Measurements from ENCODE around the gene SPECC1L. TPM values are rescaled to one million over a fixed set of nuclear protein-coding genes. Genes with fewer than 3 reads are reported as not detected.
"Not testable (repeated sequence)": the region's sequence is repeated elsewhere in the genome, so short reads cannot be mapped to it uniquely, and the experiment has no call there.

Gene SPECC1L
- total and polyA plus RNA-seq, 5 donors from 2014 or later: 4.1 to 39.6 (median 5.8) TPM

DNA sequence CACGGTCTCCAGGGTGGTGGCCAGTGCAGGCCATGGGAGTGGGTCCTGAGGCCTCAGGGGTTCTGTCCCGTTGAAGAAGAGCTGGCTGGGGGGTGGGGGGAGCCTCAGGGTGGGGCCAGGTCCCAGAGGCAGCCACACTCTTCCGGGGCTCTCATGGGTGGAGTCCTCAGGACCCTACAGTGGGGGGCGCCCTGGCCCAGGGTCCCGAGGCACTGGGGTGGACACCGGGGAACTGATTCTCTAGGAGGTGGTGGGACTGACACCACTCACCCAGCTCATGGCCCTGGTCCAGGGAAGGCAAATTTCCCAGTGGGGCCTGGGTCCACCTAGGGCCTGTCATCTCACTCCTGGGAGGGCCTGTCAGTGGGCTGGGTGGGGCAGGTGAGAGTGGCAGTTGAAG, 38.5 kb upstream of the SPECC1L start:
- H3K4me1 Mint-ChIP-seq: peaks cover 0 to 2% (median 0%) of the 10 kb centered on the region in 4 donors
- no peak overlapping the region for H3K4me3 Mint-ChIP-seq
- no peaks in the 10 kb centered on the region for H3K36me3 Mint-ChIP-seq
- H3K27ac Mint-ChIP-seq: no peak overlapping the region
- H3K27me3 Mint-ChIP-seq: no peaks in the 10 kb centered on the region
- no peaks in the 10 kb centered on the region for H3K27me3 ChIP-seq (ENCODE audit: control insufficient read depth, insufficient read depth, low read length)
- no peaks in the 10 kb centered on the region for H3K36me3 ChIP-seq (ENCODE audit: control insufficient read depth, insufficient read depth, low read length)
- H3K4me1 ChIP-seq (ENCODE audit: control insufficient read depth, insufficient read depth, low read length, poor library complexity, severe bottlenecking): no peaks in the 10 kb centered on the region
- no peak overlapping the region for H3K27ac ChIP-seq (ENCODE audit: insufficient read depth, low read length, poor library complexity, severe bottlenecking)
- H3K9me3 ChIP-seq (ENCODE audit: control insufficient read depth in 2 of 2, low read length in 2 of 2): no peaks in the 10 kb centered on the region
- H3K4me3 ChIP-seq (ENCODE audit: low read depth, low read length): no peak overlapping the region
- DNase-seq: no peak
- ATAC-seq (ENCODE audit: low read depth in 2 of 2): no peak
- H3K9me3 Mint-ChIP-seq: no peaks in the 10 kb centered on the region

DNA sequence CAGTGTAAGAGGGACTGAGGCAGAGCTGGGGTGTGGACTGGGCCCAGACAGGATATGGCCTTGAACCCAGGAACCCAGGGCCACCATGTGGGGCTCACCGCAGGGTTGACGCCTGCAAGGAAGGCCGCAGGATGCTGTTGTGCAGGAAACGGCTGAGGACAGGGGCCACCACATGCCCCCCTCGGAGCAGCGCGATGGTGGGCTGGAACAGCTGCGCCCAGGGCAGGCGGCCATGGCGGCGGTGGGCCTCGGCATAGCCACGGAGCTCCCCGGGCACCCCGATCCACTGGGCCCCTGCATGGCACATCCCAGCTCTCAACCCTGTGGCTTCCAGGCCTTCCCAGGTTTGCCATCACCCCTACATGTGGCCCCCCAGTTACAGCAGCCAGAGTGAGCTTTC, 37.9 kb upstream of the SPECC1L start:
- H3K4me3 Mint-ChIP-seq: no peak overlapping the region
- DNase-seq (no peak), ATAC-seq (ENCODE audit: low read depth in 2 of 2) (no peak)
- H3K36me3 Mint-ChIP-seq: no peaks in the 10 kb centered on the region
- no peak overlapping the region for H3K27ac Mint-ChIP-seq
- no peaks in the 10 kb centered on the region for H3K4me1 ChIP-seq (ENCODE audit: control insufficient read depth, insufficient read depth, low read length, poor library complexity, severe bottlenecking)
- no peaks in the 10 kb centered on the region for H3K9me3 Mint-ChIP-seq
- H3K36me3 ChIP-seq (ENCODE audit: control insufficient read depth, insufficient read depth, low read length): no peaks in the 10 kb centered on the region
- H3K4me3 ChIP-seq (ENCODE audit: low read depth, low read length): no peak overlapping the region
- H3K27me3 ChIP-seq (ENCODE audit: control insufficient read depth, insufficient read depth, low read length): no peaks in the 10 kb centered on the region
- no peaks in the 10 kb centered on the region for H3K27me3 Mint-ChIP-seq
- no peaks in the 10 kb centered on the region for H3K9me3 ChIP-seq (ENCODE audit: control insufficient read depth in 2 of 2, low read length in 2 of 2)
- peaks cover 0 to 2% (median 0%) of the 10 kb centered on the region in 4 donors for H3K4me1 Mint-ChIP-seq
- no peak overlapping the region for H3K27ac ChIP-seq (ENCODE audit: insufficient read depth, low read length, poor library complexity, severe bottlenecking)

DNA sequence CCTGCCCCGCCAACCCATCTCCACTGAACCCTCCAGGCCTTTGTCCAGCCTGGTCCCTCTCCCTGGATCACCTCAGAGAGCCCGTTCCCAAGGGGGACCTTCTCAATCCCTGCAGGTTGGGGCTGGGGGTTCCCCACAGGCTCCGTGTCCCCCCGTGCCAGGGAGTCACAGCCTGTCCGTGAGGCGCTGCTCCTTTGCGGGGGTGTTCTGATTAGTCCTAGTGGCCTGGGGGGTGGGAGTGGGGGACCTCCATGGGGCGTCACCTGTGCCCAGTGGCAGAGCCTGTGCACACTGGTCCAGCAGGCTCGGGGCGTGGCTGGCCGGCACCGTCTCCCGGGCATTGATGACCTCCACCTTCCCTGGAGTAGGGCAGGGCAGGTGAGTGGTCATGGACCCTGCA, 37.4 kb upstream of the SPECC1L start:
- H3K36me3 ChIP-seq (ENCODE audit: control insufficient read depth, insufficient read depth, low read length): no peaks in the 10 kb centered on the region
- Mint-ChIP-seq H3K27ac (no peak overlapping the region), H3K4me3 (no peak overlapping the region), H3K27me3 (no peaks in the 10 kb centered on the region), H3K4me1 (peaks cover 0 to 2% (median 0%) of the 10 kb centered on the region in 4 donors), H3K9me3 (no peaks in the 10 kb centered on the region), H3K36me3 (no peaks in the 10 kb centered on the region)
- no peaks in the 10 kb centered on the region for H3K27me3 ChIP-seq (ENCODE audit: control insufficient read depth, insufficient read depth, low read length)
- no peak for DNase-seq
- H3K27ac ChIP-seq (ENCODE audit: insufficient read depth, low read length, poor library complexity, severe bottlenecking): no peak overlapping the region
- no peak overlapping the region for H3K4me3 ChIP-seq (ENCODE audit: low read depth, low read length)
- no peak for ATAC-seq (ENCODE audit: low read depth in 2 of 2)
- no peaks in the 10 kb centered on the region for H3K9me3 ChIP-seq (ENCODE audit: control insufficient read depth in 2 of 2, low read length in 2 of 2)
- no peaks in the 10 kb centered on the region for H3K4me1 ChIP-seq (ENCODE audit: control insufficient read depth, insufficient read depth, low read length, poor library complexity, severe bottlenecking)

DNA sequence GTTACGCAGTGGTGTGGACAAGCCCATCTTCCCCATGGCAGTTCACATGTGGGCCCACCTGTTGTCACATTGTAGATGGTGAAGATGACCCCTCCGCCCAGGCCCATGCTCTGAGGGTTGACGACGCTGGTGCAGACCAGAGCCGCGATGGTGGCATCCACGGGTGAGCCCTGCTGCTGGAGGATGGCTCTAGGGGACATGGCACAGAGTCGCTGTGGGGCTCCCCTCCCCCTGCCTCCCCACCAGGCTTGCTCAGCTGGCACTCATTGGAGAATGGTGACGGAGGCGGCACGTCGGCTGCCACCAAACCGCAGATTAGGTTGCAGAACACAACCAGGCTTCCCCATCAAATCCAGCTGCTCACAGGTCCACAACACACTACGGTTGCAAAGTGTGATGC, 36.8 kb upstream of the SPECC1L start:
- ATAC-seq (ENCODE audit: low read depth in 2 of 2) (no peak), DNase-seq (no peak)
- Mint-ChIP-seq H3K36me3 (no peaks in the 10 kb centered on the region), H3K9me3 (no peaks in the 10 kb centered on the region), H3K4me3 (no peak overlapping the region), H3K27ac (no peak overlapping the region), H3K4me1 (peaks cover 0 to 2% (median 0%) of the 10 kb centered on the region in 4 donors), H3K27me3 (no peaks in the 10 kb centered on the region)
- Histone ChIP-seq H3K36me3 (ENCODE audit: control insufficient read depth, insufficient read depth, low read length) (no peaks in the 10 kb centered on the region), H3K4me3 (ENCODE audit: low read depth, low read length) (no peak overlapping the region), H3K27me3 (ENCODE audit: control insufficient read depth, insufficient read depth, low read length) (no peaks in the 10 kb centered on the region), H3K4me1 (ENCODE audit: control insufficient read depth, insufficient read depth, low read length, poor library complexity, severe bottlenecking) (no peaks in the 10 kb centered on the region), H3K27ac (ENCODE audit: insufficient read depth, low read length, poor library complexity, severe bottlenecking) (no peak overlapping the region), H3K9me3 (ENCODE audit: control insufficient read depth in 2 of 2, low read length in 2 of 2) (no peaks in the 10 kb centered on the region)

DNA sequence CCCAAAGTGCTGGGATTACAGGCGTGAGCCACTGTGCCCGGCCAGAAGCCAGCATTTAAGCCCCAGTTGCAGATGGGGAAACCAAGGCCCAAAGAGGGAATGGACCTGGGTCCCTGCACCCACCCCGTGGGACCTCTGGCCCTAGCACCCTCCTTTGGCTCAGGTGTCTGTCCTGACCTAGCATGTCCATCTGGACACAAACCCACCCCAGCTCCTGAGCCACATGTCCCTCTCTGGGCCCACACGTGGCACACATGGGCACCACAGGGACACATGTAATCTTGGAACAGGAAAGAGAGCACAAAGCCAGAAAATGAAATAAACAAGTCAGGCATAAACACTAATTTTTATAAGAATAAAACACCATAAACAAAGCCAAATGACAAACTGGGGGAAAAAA, 35.3 kb upstream of the SPECC1L start:
- H3K9me3 ChIP-seq (ENCODE audit: control insufficient read depth in 2 of 2, low read length in 2 of 2): no peaks in the 10 kb centered on the region
- no peaks in the 10 kb centered on the region for H3K27me3 ChIP-seq (ENCODE audit: control insufficient read depth, insufficient read depth, low read length)
- no peaks in the 10 kb centered on the region for H3K27me3 Mint-ChIP-seq
- no peaks in the 10 kb centered on the region for H3K36me3 ChIP-seq (ENCODE audit: control insufficient read depth, insufficient read depth, low read length)
- H3K4me3 ChIP-seq (ENCODE audit: low read depth, low read length): no peak overlapping the region
- H3K4me3 Mint-ChIP-seq: no peak overlapping the region
- no peak overlapping the region for H3K27ac ChIP-seq (ENCODE audit: insufficient read depth, low read length, poor library complexity, severe bottlenecking)
- DNase-seq (no peak), ATAC-seq (ENCODE audit: low read depth in 2 of 2) (no peak)
- H3K36me3 Mint-ChIP-seq: no peaks in the 10 kb centered on the region
- H3K4me1 Mint-ChIP-seq: peaks cover 0 to 2% (median 0%) of the 10 kb centered on the region in 4 donors
- H3K27ac Mint-ChIP-seq: no peak overlapping the region
- no peaks in the 10 kb centered on the region for H3K9me3 Mint-ChIP-seq
- H3K4me1 ChIP-seq (ENCODE audit: control insufficient read depth, insufficient read depth, low read length, poor library complexity, severe bottlenecking): no peaks in the 10 kb centered on the region

DNA sequence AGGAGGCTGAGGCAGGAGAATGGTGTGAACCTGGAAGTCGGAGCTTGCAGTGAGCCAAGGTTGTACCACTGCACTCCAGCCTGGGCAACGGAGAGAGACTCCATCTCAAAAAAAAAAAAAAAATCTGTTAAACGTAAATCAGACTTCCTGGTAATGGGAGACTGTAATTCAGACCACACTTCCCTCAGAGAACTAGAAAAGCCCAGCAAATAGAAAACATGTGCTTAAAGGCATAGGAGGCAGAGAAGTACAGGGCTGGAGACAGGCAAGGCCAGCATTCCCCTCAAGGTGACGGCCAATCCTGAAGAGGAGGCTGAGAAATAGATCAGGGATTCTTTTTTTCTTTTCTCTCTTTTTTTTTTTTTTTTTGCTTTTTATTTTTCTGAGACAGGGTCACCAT, 34.0 kb upstream of the SPECC1L start:
- H3K27me3 ChIP-seq (ENCODE audit: control insufficient read depth, insufficient read depth, low read length): no peaks in the 10 kb centered on the region
- no peaks in the 10 kb centered on the region for H3K4me1 ChIP-seq (ENCODE audit: control insufficient read depth, insufficient read depth, low read length, poor library complexity, severe bottlenecking)
- H3K27ac Mint-ChIP-seq: no peak overlapping the region
- DNase-seq (no peak), ATAC-seq (ENCODE audit: low read depth in 2 of 2) (no peak)
- H3K36me3 ChIP-seq (ENCODE audit: control insufficient read depth, insufficient read depth, low read length): no peaks in the 10 kb centered on the region
- peaks cover 0 to 6% (median 2%) of the 10 kb centered on the region in 4 donors for H3K4me1 Mint-ChIP-seq
- no peak overlapping the region for H3K27ac ChIP-seq (ENCODE audit: insufficient read depth, low read length, poor library complexity, severe bottlenecking)
- H3K36me3 Mint-ChIP-seq: no peaks in the 10 kb centered on the region
- no peaks in the 10 kb centered on the region for H3K27me3 Mint-ChIP-seq
- H3K9me3 Mint-ChIP-seq: no peaks in the 10 kb centered on the region
- H3K4me3 Mint-ChIP-seq: no peak overlapping the region
- H3K4me3 ChIP-seq (ENCODE audit: low read depth, low read length): no peak overlapping the region
- no peaks in the 10 kb centered on the region for H3K9me3 ChIP-seq (ENCODE audit: control insufficient read depth in 2 of 2, low read length in 2 of 2)

DNA sequence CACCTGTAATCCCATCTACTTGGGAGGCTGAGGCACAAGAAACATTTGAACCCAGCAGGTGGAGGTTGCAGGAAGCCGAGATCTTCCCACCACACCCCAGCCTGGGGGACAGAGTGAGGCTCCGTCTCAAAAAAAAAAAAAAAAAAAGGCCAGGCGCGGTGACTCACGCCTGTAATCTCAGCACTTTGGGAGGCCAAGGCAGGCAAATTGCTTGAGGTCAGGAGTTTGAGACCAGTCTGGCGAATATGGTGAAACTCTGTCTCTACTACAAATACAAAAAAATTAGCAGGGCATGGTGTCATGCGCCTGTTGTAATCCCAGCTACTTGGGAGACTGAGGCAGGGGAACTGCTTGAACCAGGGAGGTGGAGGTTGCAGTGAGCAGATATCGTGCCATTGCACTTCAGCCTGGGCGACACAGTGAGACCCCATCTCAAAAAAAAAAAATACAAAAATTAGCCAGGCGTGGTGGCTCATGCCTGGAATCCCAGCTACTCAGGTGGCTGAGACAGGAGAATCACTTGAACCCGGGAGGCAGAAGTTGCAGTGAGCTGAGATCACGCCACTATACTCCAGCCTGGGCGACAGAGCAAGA, 32.4 kb upstream of the SPECC1L start:
- not testable (repeated sequence) for H3K27me3 Mint-ChIP-seq; ATAC-seq (ENCODE audit: low read depth in 2 of 2); H3K4me3 Mint-ChIP-seq; H3K36me3 Mint-ChIP-seq; H3K9me3 ChIP-seq (ENCODE audit: control insufficient read depth in 2 of 2, low read length in 2 of 2); H3K36me3 ChIP-seq (ENCODE audit: control insufficient read depth, insufficient read depth, low read length); DNase-seq; H3K4me3 ChIP-seq (ENCODE audit: low read depth, low read length); H3K27ac Mint-ChIP-seq; H3K27ac ChIP-seq (ENCODE audit: insufficient read depth, low read length, poor library complexity, severe bottlenecking); H3K4me1 ChIP-seq (ENCODE audit: control insufficient read depth, insufficient read depth, low read length, poor library complexity, severe bottlenecking); H3K9me3 Mint-ChIP-seq; H3K27me3 ChIP-seq (ENCODE audit: control insufficient read depth, insufficient read depth, low read length)
- H3K4me1 Mint-ChIP-seq: peaks cover 0 to 18% (median 5%) of the 10 kb centered on the region in 4 donors

DNA sequence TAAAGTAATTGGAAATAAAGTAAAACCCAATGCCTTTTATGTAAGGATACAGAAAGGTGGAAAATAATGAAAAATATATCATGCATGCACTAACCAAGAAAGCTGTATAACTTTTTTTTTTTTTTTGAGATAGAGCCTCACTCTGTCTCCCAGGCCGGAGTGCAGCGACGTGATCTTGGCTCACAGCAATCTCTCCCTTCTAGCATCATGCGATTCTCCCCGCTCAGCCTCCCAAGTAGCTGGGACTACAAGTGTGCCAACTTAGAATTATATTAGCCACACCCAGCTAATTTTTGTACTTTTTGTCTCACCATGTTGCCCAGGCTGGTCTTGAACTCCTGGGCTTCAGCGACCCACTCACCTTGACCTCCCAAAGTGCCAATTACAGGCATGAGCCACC, 30.2 kb upstream of the SPECC1L start:
- H3K36me3 Mint-ChIP-seq: no peaks in the 10 kb centered on the region
- H3K4me1 ChIP-seq (ENCODE audit: control insufficient read depth, insufficient read depth, low read length, poor library complexity, severe bottlenecking): peaks cover 8% of the 10 kb centered on the region
- H3K9me3 Mint-ChIP-seq: no peaks in the 10 kb centered on the region
- peaks cover 0 to 26% (median 6%) of the 10 kb centered on the region in 4 donors for H3K4me1 Mint-ChIP-seq
- DNase-seq: no peak
- H3K27me3 ChIP-seq (ENCODE audit: control insufficient read depth, insufficient read depth, low read length): no peaks in the 10 kb centered on the region
- H3K27ac Mint-ChIP-seq: peak overlapping the region in 1 of 3 donors; percentile 72
- ATAC-seq (ENCODE audit: low read depth in 2 of 2): no peak
- H3K27me3 Mint-ChIP-seq: no peaks in the 10 kb centered on the region
- H3K9me3 ChIP-seq (ENCODE audit: control insufficient read depth in 2 of 2, low read length in 2 of 2): no peaks in the 10 kb centered on the region
- H3K4me3 ChIP-seq (ENCODE audit: low read depth, low read length): no peak overlapping the region
- no peaks in the 10 kb centered on the region for H3K36me3 ChIP-seq (ENCODE audit: control insufficient read depth, insufficient read depth, low read length)
- H3K4me3 Mint-ChIP-seq: no peak overlapping the region
- H3K27ac ChIP-seq (ENCODE audit: insufficient read depth, low read length, poor library complexity, severe bottlenecking): no peak overlapping the region
